ENCODE measurements around the gene GALNT15.

DNA sequence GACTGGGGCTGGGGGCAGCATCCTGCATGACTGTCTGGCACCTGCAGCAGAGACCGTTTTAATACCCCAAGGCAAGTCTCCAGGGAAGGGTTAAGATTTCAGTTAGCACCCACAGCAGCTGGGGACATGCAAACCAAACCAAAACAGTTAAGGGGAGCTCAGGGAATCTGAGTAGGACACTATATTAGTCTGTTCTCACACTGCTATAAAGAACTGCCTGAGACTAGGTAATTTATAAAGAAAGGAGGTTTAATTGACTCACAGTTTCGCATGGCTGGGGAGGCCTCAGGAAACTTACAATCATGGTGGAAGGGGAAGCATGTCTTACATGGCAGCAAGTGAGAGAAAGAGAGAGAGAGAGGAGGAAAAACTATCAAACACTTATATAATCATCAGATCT is 25.3 kb downstream of the GALNT15 start:
- TF ChIP-seq, protein P1, sequence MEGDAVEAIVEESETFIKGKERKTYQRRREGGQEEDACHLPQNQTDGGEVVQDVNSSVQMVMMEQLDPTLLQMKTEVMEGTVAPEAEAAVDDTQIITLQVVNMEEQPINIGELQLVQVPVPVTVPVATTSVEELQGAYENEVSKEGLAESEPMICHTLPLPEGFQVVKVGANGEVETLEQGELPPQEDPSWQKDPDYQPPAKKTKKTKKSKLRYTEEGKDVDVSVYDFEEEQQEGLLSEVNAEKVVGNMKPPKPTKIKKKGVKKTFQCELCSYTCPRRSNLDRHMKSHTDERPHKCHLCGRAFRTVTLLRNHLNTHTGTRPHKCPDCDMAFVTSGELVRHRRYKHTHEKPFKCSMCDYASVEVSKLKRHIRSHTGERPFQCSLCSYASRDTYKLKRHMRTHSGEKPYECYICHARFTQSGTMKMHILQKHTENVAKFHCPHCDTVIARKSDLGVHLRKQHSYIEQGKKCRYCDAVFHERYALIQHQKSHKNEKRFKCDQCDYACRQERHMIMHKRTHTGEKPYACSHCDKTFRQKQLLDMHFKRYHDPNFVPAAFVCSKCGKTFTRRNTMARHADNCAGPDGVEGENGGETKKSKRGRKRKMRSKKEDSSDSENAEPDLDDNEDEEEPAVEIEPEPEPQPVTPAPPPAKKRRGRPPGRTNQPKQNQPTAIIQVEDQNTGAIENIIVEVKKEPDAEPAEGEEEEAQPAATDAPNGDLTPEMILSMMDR (conservative IDR thresholded peaks at IDR 0.05), result no peak
- no peak for TF ChIP-seq ZFX (IDR thresholded peaks at IDR 0.05)
